Ovary (tissue), 9 donors: ENCODE data around the gene PPP2R1B. TPM values are rescaled to one million over a fixed set of nuclear protein-coding genes. Genes with fewer than 3 reads are reported as not detected.

Experiments
- DNase-seq, 5 donors: peaks; one replicate each; pipeline ENCODE4 v3.0.0-alpha.2; 2019 to 2020
- H3K27ac ChIP-seq, 2 donors: fragments of 200-600 bp; one replicate each; pipeline versions ENCODE4 v1.5.1 to v1.8.0; 2019 to 2022
- H3K27me3 ChIP-seq: fragments of 200-600 bp; one replicate; pipeline ENCODE4 v1.8.0; 2022
- H3K36me3 ChIP-seq: fragments of 200-600 bp; sonication (generic); one replicate; pipeline ENCODE4 v1.5.1; 2019
- H3K4me1 ChIP-seq: one replicate; pipeline ENCODE4 v1.8.1; 2013; ENCODE audit warnings: mild to moderate bottlenecking, moderate library complexity; ENCODE audit not compliant: insufficient read depth
- H3K4me3 ChIP-seq: fragments of 200-600 bp; sonication (generic); one replicate; pipeline ENCODE4 v1.5.1; 2017
- H3K9me3 ChIP-seq, 2 donors: fragments of 200-600 bp in 1 of 2; sonication (generic) in 1 of 2; one replicate each; pipeline versions ENCODE4 v1.5.1 to v1.8.1; 2013 to 2019; ENCODE audit warnings: mild to moderate bottlenecking in 1 of 2, moderate library complexity in 1 of 2
- EP300 ChIP-seq: sonication (generic); formaldehyde crosslinking; IDR thresholded peaks from one replicate; pipeline ENCODE4 v1.6.1; 2017; ENCODE audit warnings: antibody characterized with exemption
- POLR2A ChIP-seq: fragments of 450-650 bp; IDR thresholded peaks from one replicate; pipeline ENCODE4 v1.6.1; 2017; ENCODE audit warnings: antibody characterized with exemption, mild to moderate bottlenecking, moderate library complexity
- WGBS, 3 donors: extraction: QIAGEN DNeasy Blood & Tissue Kit in 1 of 3; methylation state at CpG; one replicate each; pipeline versions ENCODE4 v1.1.5 to v1.1.7; 2013 to 2017; 5-methylcytosine and 5-hydroxymethylcytosine counted together
- intact Hi-C, 4 donors: fragments of 100-400 bp; cut with DNase I; formaldehyde crosslinking; loops; one replicate each; pipeline versions ENCODE4 v1.11.0 to v1.15.1; 2022 to 2023
- polyA plus RNA-seq, 2 donors: library from polyadenylated mRNA; stranded (reverse); fragments of 200-250 nt in 1 of 2; fragments of 350-450 nt in 1 of 2; fragmentation: Illumina TruSeq in 1 of 2; extraction: RNeasy Lipid Tissue Mini Kit (QIAGEN cat#74804) in 1 of 2; gene quantifications; one replicate each; pipeline ENCODE4 v1.2.3, GENCODE V29; 2013 to 2014
- total RNA-seq, 7 donors: library from RNA; depleted of rRNA in 2 of 7; stranded (reverse); fragments of >200 nt in 2 of 7; fragmentation: NEBNext Ultra II Directional in 3 of 7; extraction: Animal tissue kit (Norgen Biotek cat#: 25700) in 3 of 7; gene quantifications; one replicate each; pipeline versions ENCODE4 v1.1.0 to v1.2.4, GENCODE V29; 2016 to 2023
- TF ChIP-seq, protein P1 (sequence below), 3 donors: fragments of 450-650 bp in 2 of 3; fragments of 200-600 bp in 1 of 3; IDR thresholded peaks; one replicate each; pipeline versions ENCODE4 v1.5.1 to v1.8.0; 2016 to 2022; ENCODE audit warnings: antibody characterized with exemption in 3 of 3, mild to moderate bottlenecking in 1 of 3
- donor health status: DM: no; HTN: no; CAD: no; lungs with moderate emphysema.
- donor health status: DM: no; HTN: no; CAD: no.
- donor health status: Bipolar disorder and iron deficiency.
- donor health status: DM: yes; HTN: yes; CAD: no.
- donor health status: DM: no; HTN: no; CAD: no.
- donor health status: DM: yes; HTN: yes; CAD: no.

PPP2R1B gene
- total and polyA plus RNA-seq, 9 donors: 9.8 to 36.4 (median 25.1) TPM

DNA sequence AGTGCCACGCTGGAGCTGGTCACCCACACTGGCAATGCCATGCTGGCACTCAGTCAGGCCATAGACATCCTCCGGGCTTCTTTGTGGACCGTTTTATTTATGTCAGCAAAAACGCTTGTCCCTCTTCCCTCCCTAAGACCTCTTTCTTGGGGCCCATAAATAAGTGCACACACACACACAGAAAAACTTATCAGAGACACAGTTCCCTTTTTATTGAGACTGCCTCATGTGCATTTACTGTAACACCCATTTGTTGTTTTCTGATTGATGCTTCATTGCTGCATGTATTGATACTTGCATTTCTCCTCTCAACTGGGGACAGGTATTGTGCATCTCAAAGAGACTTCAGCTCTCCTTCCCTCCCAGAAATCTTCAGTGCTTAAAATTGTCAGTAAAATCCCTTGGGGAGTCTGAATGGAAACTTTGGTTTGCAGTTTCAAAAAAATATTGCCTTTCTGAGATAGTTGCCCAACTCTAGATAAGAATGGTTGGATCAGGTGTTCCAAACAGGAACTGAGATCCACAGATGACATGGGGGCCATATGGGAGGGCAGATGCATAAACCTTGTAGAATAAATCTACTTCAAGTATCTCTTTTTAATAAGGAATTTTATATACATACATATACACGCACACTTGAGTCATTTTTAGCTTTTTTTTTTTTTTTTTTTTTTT, 50.9 kb downstream of the PPP2R1B start:
- Histone ChIP-seq H3K4me3 (no peak overlapping the region), H3K27ac (no peak overlapping the region), H3K36me3 (no peaks in the 10 kb centered on the region), H3K9me3 (no peaks in the 10 kb centered on the region), H3K27me3 (no peaks in the 10 kb centered on the region), H3K4me1 (peaks cover 6% of the 10 kb centered on the region)
- WGBS, 3 donors: 77 to 82% (median 78%) methylated on average over 5 of the region's 5 CpGs
- intact Hi-C loops: no loop called here
- DNase-seq: no peak
- TF ChIP-seq POLR2A (no peak), EP300 (no peak)
- TF ChIP-seq, protein P1, sequence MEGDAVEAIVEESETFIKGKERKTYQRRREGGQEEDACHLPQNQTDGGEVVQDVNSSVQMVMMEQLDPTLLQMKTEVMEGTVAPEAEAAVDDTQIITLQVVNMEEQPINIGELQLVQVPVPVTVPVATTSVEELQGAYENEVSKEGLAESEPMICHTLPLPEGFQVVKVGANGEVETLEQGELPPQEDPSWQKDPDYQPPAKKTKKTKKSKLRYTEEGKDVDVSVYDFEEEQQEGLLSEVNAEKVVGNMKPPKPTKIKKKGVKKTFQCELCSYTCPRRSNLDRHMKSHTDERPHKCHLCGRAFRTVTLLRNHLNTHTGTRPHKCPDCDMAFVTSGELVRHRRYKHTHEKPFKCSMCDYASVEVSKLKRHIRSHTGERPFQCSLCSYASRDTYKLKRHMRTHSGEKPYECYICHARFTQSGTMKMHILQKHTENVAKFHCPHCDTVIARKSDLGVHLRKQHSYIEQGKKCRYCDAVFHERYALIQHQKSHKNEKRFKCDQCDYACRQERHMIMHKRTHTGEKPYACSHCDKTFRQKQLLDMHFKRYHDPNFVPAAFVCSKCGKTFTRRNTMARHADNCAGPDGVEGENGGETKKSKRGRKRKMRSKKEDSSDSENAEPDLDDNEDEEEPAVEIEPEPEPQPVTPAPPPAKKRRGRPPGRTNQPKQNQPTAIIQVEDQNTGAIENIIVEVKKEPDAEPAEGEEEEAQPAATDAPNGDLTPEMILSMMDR (IDR thresholded peaks at IDR 0.05): no peak

DNA sequence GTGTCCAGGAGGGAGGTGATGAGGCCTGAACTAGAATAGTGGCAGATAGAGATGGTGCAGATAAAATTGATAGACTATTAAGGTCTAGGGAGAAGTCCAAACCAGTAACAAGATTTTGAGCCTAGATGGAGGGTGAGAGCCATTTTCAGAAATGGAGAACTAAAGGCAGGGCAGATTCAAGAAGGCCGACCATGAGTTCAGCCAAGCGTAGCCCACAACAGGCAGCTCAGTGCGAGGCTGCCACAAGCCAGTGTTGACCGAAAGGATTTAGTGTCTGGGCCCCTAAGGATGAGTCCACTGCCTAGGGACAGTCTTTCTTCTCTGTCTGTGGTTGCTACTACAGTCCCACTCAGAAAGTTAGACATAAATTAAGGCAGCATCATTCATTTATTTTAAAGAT, 51.7 kb downstream of the PPP2R1B start:
- TF ChIP-seq, protein P1 (IDR thresholded peaks at IDR 0.05): no peak
- no peak for TF ChIP-seq EP300
- TF ChIP-seq POLR2A: no peak
- Histone ChIP-seq H3K36me3 (no peaks in the 10 kb centered on the region), H3K4me3 (no peak overlapping the region), H3K9me3 (no peaks in the 10 kb centered on the region), H3K27me3 (no peaks in the 10 kb centered on the region), H3K4me1 (peaks cover 5% of the 10 kb centered on the region), H3K27ac (no peak overlapping the region)
- intact Hi-C loops: no loop called here
- 96 to 98% (median 98%) methylated on average over 4 of the region's 4 CpGs for WGBS, 3 donors
- no peak for DNase-seq

DNA sequence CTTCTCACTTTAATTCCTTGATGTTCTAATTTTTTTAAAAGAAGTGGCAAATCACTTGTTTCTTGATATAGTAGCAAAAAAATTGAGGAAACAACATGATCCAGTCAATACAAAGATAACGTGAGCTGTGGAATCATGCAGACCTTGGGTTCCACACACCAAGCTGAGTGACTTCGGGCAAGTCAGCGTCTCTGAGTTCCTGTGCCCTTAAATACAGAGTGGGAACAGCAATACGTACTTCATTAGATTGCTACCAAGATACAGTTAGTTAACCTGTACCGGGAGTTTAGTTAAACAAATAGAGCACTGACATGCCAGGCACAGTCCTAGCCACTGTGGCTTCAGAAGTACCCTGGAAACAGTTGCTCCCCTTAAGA, 58.5 kb downstream of the PPP2R1B start:
- H3K27me3 ChIP-seq: no peaks in the 10 kb centered on the region
- no peak overlapping the region for H3K4me3 ChIP-seq
- no peaks in the 10 kb centered on the region for H3K4me1 ChIP-seq
- H3K27ac ChIP-seq: peak overlapping the region in 1 of 2 donors; percentile 70
- TF ChIP-seq POLR2A (no peak), EP300 (no peak)
- WGBS, 3 donors: 84 to 93% (median 91%) methylated on average over 5 of the region's 5 CpGs
- no peaks in the 10 kb centered on the region for H3K9me3 ChIP-seq
- DNase-seq: no peak
- no peaks in the 10 kb centered on the region for H3K36me3 ChIP-seq
- intact Hi-C loops: no loop called here

DNA sequence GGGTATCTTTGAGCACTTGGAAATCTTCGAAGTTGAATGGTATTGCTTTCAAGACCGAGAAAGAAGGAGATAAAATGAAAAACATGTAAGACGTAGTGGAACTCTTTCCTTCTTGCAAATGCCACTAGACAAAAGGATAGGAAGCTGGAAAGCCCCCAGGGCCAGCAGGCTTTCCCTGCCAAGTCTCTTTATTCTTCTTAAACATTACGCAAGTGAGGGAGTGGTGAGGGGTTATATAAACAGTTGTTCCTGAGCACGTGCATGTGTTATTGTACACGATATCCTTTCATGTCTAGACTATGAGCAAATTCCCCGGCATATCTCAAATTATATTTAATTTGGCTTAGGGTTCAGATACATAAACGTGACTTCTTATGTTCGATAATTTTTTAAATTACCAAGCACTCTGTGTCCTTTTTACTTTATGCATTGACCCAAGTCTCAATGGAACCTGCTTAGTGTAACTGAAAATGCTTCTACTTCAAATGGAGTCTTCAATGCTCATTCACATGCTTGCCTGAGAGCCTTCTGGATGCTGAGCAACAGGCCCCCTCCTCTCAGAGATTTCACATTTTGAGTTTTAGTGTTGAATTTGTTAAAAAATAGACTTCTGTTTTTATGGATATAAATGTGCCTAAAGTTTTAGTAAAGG, 59.0 kb downstream of the PPP2R1B start:
- peak; percentile 73 to 83 (median 79) for DNase-seq
- Histone ChIP-seq H3K27me3 (no peaks in the 10 kb centered on the region), H3K27ac (peak overlapping the region in 1 of 2 donors; percentile 70), H3K36me3 (no peaks in the 10 kb centered on the region), H3K4me3 (no peak overlapping the region), H3K4me1 (no peaks in the 10 kb centered on the region), H3K9me3 (no peaks in the 10 kb centered on the region)
- TF ChIP-seq EP300: no peak
- TF ChIP-seq, protein P1 (IDR thresholded peaks at IDR 0.05): no peak
- no peak for TF ChIP-seq POLR2A
- WGBS, 3 donors: 8 to 25% (median 9%) methylated on average over 9 of the region's 9 CpGs
- intact Hi-C loops: no loop called here

DNA sequence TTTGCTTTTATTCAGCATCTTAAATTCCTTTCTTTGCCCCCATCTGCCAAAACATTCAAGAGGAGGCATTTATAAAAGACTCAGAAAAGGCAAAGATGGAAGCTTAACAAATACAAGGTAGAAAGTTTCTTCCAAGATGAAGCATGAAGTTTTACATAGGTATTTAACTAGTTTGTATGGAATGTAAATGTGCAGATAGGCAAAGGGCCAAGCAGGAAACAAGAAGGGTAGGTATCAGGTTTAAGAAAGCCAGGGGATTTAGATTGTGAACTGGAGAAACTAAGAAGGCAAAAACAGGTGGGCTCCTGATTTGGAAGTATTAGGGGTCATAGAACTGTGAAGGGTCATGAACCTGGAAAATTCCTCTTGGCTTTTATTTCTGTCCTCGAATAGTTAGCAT, 62.6 kb downstream of the PPP2R1B start:
- H3K4me1 ChIP-seq: peaks cover 2% of the 10 kb centered on the region
- no peaks in the 10 kb centered on the region for H3K9me3 ChIP-seq
- no peaks in the 10 kb centered on the region for H3K36me3 ChIP-seq
- no peak for TF ChIP-seq POLR2A
- TF ChIP-seq, protein P1 (IDR thresholded peaks at IDR 0.05): no peak
- TF ChIP-seq EP300: no peak
- no peaks in the 10 kb centered on the region for H3K27me3 ChIP-seq
- WGBS, 3 donors: 74 to 80% (median 76%) methylated on average over 1 of the region's 1 CpG
- no peak overlapping the region for H3K27ac ChIP-seq
- H3K4me3 ChIP-seq: no peak overlapping the region
- intact Hi-C loops: no loop called here
- no peak for DNase-seq
